GM19438 (cell line): Measurements from ENCODE around the gene LRRC57.

ENCODE experiments used
- ATAC-seq: cut with Tn5 transposase; IDR thresholded peaks from one replicate; pipeline ENCODE4 v1.9.1; 2021; ENCODE audit warnings: low read depth; ENCODE audit not compliant: unreplicated experiment

Gene LRRC57

GRCh38 chr15:42553554-42553953, 5.0 kb upstream of the LRRC57 start:
- no peak for ATAC-seq

DNA sequence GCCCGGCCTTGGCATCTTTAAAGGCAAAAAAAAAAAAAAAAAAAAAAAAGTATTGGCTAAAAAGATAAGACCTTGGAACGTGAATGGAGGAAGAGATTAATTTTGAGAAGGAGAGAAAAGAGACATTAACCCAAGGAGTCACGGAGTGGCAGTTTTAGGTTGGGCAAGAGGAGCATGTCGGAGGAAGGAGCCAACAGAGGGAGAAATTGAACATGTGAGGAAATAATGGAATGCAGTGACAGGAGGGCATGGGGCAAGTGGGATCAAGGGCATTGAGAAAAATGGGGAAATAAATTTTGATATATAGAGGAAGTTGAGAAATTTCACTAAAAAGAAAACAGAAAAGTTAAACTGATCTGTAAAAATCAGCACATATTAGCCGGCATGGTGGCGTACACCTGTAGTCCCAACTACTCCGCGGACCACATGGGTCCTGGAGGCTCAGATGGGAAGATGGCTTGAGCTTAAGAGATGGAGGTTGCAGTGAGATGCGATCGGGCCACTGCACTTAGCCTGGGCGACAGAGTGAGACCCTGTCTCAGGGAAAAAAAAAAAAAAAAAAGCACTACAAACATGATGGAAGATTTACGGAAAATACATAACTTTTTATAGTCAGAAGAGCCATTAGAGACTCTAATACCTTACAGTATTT, 1.3 kb upstream of the LRRC57 start:
- ATAC-seq, result no peak

GRCh38 chr15:42549032-42549491, 469 bp upstream of the LRRC57 start:
- ATAC-seq, result peak; percentile 37

DNA sequence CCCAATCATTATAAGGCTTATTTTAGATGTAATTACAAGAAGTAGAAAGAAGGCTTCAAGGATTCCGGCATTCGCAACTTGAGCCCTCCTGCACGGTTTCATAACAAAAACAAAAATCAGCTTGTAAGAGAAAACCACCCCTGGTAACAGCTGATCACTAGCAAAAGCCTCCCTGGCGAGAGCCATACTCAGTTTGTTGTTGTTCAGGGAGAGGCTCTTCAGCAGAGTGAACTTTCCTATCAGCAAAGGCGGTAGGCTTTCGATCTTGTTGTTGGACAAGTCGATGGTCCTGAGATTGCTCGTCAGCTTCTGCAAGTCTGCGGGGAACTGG, 710 bp downstream of the LRRC57 start:
- ATAC-seq, result peak; percentile 21

- no peak for ATAC-seq
Observed at GRCh38 chr15:42544853-42545629, 3.6 kb downstream of the LRRC57 start.

DNA sequence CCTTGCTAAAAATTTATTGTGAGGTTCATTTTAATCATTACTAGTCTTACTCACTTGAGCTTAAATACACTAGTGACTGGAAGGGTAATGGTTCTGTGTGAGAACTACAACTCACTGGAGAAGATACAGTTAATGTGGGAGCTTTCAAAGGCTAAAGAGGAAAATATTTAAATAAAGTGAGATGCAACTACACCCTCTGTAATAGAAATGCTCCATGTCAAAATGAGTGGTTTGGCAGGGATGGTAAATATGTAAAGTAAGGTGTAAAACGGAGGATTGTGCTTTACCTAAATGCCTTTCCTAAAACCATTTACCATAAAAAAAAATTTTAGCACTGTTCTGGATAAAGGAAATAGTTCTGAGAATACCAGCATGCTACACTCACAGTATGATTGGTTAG, 15.3 kb downstream of the LRRC57 start:
- no peak for ATAC-seq

DNA sequence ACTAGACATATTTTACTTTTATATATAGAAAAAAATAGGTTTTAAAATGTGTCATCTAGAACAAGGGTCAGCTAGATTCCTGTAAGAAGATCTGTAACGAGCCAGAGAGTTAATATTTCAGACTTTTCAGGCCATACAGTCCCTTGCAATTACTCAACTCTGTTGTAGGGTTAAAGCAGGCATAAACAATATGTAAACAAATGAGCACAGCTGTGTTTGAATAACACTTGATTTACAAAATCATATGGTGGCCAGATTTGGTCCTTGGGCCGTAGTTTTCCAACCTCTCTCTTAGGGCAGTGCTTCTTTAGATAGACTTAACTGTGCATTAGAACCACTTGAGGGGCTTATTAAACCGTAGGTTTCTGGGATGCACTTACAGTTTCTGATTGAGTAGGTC, 19.6 kb downstream of the LRRC57 start:
- ATAC-seq, result no peak

GRCh38 chr15:42523331-42523730, 25.3 kb downstream of the LRRC57 start:
- ATAC-seq, result no peak

- no peak for ATAC-seq
Observed at GRCh38 chr15:42511007-42511391, 37.6 kb downstream of the LRRC57 start.

GRCh38 chr15:42510258-42511006, 38.2 kb downstream of the LRRC57 start:
- ATAC-seq, result no peak

DNA sequence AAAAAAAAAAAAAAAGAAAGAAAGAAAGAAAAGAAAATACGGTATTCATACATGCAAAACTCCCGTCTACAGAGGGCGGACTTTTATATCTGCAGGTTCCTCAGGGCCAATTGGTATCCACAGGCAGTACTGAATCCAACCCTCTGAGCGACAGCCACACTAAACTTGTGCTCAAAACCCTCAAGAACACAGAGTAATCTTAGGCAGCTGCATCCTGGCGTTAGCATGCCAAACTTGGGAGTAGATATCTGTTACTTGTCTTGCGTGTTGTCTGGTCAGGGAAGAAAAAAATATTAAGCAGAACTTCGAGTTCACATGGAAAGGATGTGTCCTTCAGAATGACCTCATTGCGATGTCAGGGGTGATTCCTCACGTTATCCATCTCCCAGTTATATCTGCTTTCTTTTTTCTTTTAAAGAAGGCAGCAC, 40.3 kb downstream of the LRRC57 start:
- no peak for ATAC-seq

- ATAC-seq, result no peak
Observed at GRCh38 chr15:42507514-42507913, 41.1 kb downstream of the LRRC57 start.

GRCh38 chr15:42504631-42505030, 44.0 kb downstream of the LRRC57 start:
- no peak for ATAC-seq

GRCh38 chr15:42503825-42504224, 44.8 kb downstream of the LRRC57 start:
- no peak for ATAC-seq

DNA sequence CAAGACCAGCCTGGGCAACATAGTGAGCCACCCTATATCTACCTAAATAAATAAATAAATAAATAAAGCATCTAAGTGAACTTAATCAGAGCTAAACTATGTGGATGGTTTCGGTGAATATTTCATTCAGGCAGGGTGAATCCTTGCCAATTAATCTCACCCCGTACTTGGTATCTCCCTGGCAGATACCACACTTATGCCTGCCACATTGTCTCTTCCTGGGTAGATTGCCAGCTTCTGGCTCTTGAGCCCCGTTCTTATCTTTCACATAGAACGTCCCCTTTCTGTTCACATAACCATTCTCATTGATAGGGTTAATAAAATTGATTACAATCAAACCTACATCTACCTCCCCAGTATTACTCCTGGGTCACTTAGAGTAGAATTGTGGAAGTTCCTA, 46.1 kb downstream of the LRRC57 start:
- ATAC-seq, result no peak

DNA sequence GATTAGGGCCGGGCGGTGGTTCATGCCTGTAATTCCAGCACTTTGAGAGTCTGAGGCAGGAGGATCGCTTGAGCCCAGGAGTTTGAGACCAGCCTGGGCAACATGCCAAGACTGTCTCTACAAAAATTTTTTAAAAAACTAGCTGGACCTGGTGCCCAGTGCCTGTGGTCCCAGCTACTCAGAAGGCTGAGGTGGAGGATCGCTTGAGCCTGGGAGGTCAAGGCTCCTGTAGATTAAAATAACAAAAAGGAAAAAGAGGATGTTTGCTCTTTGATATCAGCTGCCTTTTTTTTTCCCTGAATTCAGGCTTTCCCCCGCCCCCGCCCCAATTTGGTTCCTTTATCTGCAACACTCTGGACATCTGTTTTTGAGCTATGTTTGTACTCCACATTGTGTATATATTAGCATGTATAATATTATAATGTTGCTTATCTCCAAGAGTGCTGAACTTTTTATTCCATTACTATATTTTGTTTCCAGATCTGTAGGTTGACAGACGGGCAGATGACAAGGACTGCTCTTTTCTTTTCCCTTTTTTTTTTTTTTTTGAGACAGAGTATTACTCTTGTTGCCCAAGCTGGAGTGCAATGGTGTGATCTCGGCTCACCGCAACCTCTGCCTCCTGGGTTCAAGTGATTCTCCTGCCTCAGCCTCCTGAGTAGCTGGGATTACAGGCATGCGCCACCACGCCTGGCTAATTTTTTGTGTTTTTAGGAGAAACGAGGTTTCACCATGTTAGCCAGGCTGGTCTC, 48.6 kb downstream of the LRRC57 start:
- no peak for ATAC-seq

DNA sequence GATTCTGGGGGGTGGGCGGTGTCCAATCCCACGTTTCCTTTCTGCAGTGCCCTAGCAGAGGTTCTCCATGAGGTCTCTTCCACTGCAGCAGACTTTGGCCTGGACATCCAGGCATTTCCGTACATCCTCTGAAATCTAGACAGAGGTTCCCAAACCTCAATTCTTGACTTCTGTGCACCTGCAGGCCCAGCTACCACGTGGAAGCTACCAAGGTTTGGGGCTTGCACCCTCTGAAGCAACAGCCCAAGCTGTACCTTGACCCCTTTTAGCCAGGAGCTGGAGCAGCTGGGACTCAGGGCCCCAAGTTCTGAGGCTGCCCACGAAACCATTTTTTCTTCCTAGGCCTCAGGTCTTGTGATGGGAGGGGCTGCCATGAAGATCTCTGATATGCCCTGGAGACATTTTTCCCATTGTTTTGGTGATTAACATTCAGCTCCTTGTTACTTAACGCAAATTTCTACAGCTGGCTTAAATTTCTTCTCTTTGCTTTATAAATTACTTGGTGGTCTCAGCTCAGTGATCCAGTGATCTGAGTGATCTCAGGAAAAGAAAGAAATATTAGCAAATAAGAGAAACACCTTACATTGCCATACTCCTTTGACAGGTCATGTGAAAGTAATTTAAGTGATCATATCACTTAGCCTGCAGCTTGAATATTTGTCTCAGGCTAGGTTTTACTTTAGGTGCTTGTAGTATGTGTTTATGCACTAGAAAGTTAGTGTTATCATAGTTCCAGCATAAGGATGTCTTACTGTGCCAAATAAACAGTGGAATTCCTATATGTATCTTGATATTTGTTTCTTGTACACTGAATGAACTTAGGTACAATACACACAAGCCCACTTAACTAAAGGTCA, 50.2 kb downstream of the LRRC57 start:
- no peak for ATAC-seq

DNA sequence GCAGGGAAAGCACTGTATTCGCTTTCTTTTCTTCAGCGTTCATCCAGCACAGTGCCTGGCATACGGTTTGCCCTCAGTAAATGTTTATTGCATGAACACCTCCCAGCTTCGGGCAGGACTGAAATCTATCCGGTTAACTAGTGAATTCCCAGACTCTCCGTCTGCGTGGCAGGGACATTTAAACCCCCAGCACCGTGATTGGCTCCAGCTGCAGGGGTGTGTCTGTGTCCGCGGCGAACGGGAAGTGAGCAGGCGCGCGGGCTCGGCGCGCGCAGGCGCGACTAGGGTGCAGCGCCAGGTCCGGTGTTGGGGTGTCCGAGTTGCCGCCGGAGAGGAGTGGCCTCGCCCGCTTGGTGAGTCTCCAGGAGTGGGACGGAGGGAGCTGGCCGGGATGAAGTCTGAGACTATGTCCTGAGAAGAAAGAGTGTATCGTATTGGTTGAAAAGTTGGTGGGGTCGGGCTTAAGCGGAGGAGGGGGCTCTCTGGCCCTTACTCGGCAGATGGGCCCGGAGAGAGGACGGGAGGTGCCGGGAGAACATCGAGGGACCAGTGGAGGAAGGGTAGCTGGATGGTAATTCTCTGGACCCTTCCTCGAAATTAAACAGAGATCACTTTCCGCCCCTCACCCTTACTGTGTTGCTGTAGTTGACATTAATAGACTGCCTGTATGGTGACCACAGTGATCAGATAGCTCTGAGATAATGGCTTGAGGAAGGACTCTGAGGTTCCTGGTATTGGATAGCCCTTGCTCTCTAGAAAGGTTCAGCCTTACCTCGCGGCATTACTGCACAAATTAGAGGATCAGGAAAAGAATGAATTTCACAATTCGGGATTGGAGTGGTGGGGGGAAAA, 53.0 kb downstream of the LRRC57 start, which contains the start of gene SNAP23:
SNAP23 (plus strand) TSS at position 274 of the 852 bp plus-strand sequence. CDS start 16,213 bp downstream, outside the sequence.
- ATAC-seq, result peak; percentile 64

GRCh38 chr15:42494998-42495360, 53.6 kb downstream of the LRRC57 start:
- no peak for ATAC-seq
